GM21619 (cell line): ENCODE measurements around the gene PRR7.
A peak's percentile ranks its signal among the peaks of the same experiment; 100 is the strongest.

ENCODE experiments used
- ATAC-seq: cut with Tn5 transposase; IDR thresholded peaks from one replicate; pipeline ENCODE4 v1.9.1; 2021; ENCODE audit not compliant: unreplicated experiment

The PRR7 gene

DNA sequence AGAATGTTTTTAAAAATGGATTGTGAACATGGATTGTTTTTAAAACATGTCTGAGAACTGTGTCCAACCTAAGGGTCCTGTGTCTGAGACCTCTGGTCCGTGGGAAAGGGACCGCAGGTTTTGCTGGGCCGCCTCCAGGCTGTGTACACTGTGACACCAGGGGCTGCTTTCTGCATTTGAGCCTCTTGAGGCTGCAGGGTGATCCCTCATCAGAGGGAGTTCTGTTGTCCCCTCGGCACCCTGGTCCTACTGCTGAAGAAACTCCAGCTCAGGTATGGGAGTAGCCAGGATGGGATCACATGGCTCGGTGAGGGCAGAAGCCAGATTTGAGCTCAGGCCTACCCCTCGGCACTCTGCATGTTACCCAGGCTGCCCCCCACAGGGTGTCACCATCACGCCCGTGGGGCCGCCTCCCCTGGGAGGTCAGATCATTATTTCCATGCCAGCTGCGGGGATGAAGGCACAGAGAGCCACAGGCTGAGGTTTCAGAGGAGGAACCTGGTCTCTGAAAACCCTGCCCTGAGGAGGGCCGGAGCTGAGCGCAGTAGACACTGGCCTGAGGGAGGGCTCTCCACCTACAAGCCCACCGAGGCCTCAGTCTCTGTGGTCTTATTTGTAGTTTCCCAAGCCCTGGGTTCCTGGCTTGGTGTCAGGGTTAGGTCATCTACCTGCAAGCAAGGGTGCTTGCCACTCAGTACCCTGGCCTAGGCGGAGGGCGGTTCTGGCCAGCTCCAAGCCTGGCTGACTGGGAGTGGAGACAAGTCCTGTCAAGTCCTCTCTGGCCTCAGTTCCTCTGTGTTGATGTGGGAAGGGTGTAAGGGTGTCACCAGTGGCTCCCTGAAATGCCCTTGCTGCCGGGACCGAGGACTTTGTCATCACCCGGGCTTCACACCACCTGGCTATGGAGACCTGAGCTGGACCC, 2.8 kb downstream of the PRR7 start:
- no peak for ATAC-seq

GRCh38 chr5:177450667-177451424, 4.2 kb downstream of the PRR7 start:
- no peak for ATAC-seq

- ATAC-seq, result no peak
Measured at GRCh38 chr5:177452688-177453638, 6.3 kb downstream of the PRR7 start.

GRCh38 chr5:177453852-177454396, 7.3 kb downstream of the PRR7 start:
- peak; percentile 1 for ATAC-seq

- ATAC-seq, result peak; percentile 47
Measured at GRCh38 chr5:177454397-177455035, 7.9 kb downstream of the PRR7 start.

- ATAC-seq, result peak; percentile 51
Measured at GRCh38 chr5:177455036-177455660, 8.5 kb downstream of the PRR7 start.

- ATAC-seq, result peak; percentile 10
Measured at GRCh38 chr5:177455661-177456590, 9.3 kb downstream of the PRR7 start.

- ATAC-seq, result no peak
Measured at GRCh38 chr5:177456591-177456964, 10.0 kb downstream of the PRR7 start.

GRCh38 chr5:177456976-177457851, 10.6 kb downstream of the PRR7 start:
- peak; percentile 34 for ATAC-seq

DNA sequence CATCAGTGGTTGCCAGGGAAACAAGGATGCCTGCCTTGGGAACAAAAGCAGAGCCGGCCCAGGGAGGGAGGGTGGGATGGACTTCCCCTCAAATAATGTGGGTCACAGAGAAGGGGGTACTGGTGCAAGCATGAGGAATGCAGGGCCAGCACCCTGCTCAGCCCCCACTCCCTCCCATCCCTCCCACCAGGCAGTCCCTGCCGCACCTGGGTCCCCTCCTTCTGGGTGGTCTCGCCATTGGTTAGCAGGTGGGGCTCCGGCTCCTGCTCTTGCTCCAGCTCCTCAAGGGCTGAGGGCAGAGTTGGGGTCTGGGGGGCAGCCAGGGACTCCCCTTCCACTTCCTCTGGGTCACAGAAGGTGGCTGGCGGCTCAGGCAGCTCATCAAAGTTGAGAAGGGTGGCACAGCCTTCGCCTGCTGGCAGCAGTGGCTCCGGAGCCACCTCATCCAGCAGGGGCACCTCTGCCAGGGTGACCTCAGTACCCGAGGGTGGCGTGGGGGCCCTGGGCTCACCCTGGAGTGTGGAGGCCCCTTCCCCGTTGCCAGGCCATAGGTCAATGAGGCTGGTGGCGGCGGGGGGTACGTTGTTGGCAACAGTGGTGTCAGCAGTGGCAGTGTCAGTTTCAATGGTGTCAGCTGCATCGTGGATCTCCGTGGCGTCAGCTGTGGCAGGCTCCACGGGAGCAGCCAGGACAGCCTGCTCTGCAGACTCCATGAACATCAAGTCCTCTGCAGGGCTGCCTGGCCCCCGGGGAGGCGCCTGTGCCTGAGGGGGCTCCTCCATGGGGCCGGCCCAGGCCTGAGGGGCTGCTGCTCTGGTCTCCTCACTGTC, 11.5 kb downstream of the PRR7 start:
- ATAC-seq, result no peak

DNA sequence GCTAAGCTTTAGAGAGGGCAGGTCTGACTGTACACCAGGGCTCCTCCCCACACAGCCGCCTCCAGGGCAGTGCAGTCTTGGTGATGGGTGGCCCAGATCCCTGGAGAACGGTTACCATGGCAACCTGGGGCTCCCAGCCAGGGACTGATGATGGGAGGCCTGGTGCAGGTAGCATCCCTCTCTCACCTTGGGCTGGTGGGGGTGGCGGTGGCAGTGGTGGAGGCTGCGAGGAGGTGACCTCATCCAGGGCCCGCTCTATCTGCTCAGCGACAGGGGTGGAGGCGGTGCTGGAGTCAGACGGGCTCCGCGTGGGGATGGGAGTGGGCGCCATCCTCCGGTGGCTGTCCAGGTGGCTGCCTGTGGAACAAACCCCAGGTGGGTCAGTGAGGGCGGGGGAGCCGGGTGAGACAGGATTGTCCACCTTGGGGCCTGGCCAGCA, 12.3 kb downstream of the PRR7 start:
- ATAC-seq, result no peak

- ATAC-seq, result no peak
Measured at GRCh38 chr5:177459357-177459756, 12.7 kb downstream of the PRR7 start.

DNA sequence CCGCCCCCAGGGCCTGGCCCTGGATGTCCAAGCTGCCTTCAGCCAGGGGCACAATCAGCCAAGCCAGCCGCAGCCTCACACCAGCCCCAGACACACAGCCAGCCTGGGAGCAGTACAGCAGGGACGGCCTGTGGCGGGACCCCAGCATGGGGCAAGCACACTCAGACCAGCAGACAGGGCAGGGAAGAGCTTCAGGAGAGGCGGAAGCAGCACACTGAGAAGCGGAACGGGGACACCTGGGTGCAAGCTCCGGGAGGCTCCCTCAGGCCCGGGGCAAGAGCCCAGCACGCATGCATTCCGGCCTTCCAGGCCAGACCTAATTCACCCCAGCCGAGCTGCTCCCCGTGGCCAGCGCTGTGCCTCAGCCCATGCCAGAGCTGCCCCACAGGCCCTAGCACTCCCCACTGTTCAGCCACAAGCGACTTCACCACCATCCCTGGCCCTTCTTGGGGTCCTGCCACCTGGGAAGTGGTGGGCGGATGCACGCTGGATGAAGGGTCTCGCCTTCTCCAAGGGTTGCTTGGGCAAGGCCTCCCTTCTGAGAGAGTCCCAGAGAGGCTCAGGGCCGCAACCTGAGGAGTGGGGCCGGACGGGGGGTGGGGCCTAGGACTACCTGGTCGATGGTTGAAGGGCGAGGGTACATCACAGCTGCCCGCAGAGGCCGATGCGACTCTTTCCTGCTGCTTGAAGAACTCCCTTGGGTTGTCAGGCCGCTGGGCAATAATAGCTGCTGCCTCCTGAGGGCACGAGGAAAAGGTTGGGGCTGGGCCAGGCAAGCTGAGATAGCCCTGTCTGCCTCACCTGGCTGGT, 13.4 kb downstream of the PRR7 start:
- ATAC-seq, result no peak

- ATAC-seq, result no peak
Measured at GRCh38 chr5:177462021-177462670, 15.5 kb downstream of the PRR7 start.

GRCh38 chr5:177465044-177465443, 18.4 kb downstream of the PRR7 start:
- ATAC-seq, result no peak
